Gastrocnemius medialis (tissue), 4 donors: Measurements from ENCODE around the gene SHISAL1. TPM values are rescaled to one million over a fixed set of nuclear protein-coding genes. Genes with fewer than 3 reads are reported as not detected.

Source experiments
- ATAC-seq, 2 donors: fragments of 150-250 bp; one replicate each; pipeline ENCODE4 v1.9.1; 2016
- DNase-seq, 2 donors: peaks; one replicate each; pipeline ENCODE4 v3.0.0-alpha.2; 2019
- H3K27ac ChIP-seq, 4 donors: fragments of 200-600 bp; sonication (generic); 1 replicate in 1 of 4; 2 replicates in 3 of 4; pipeline ENCODE4 v1.5.1; 2016 to 2018; ENCODE audit warnings: mild to moderate bottlenecking in 2 of 4, moderate library complexity in 1 of 4
- H3K27me3 ChIP-seq, 3 donors: fragments of 200-600 bp; sonication (generic) in 2 of 3; 1 replicate in 1 of 3; 2 replicates in 2 of 3; pipeline versions ENCODE4 v1.5.1 to v1.6.0; 2016 to 2019; ENCODE audit warnings: mild to moderate bottlenecking in 1 of 3, moderate library complexity in 1 of 3
- H3K36me3 ChIP-seq, 2 donors: fragments of 200-600 bp; sonication (generic) in 1 of 2; one replicate each; pipeline ENCODE4 v1.5.1; 2017 to 2018
- H3K4me1 ChIP-seq, 2 donors: fragments of 200-600 bp; sonication (generic) in 1 of 2; one replicate each; pipeline ENCODE4 v1.5.1; 2016 to 2017; ENCODE audit warnings: mild to moderate bottlenecking in 2 of 2
- H3K4me3 ChIP-seq, 4 donors: fragments of 200-600 bp; sonication (generic) in 3 of 4; 1 replicate in 1 of 4; 2 replicates in 3 of 4; pipeline ENCODE4 v1.5.1; 2016 to 2019; ENCODE audit warnings: mild to moderate bottlenecking in 2 of 4
- H3K9me3 ChIP-seq, 3 donors: fragments of 200-600 bp; sonication (generic) in 2 of 3; 1 replicate in 1 of 3; 2 replicates in 2 of 3; pipeline ENCODE4 v1.5.1; 2016 to 2019
- CTCF ChIP-seq, 5 experiments: fragments of 450-650 bp in 3 of 5; fragments of 200-600 bp in 2 of 5; sonication (generic) in 2 of 5; IDR thresholded peaks in 4 of 5; conservative IDR thresholded peaks in 1 of 5; 1 replicate in 4 of 5; 2 replicates in 1 of 5; pipeline ENCODE4 v1.5.1; 2016 to 2019; ENCODE audit warnings: antibody characterized with exemption in 5 of 5, mild to moderate bottlenecking in 3 of 5, moderate library complexity in 3 of 5
- POLR2A ChIP-seq, 2 donors: fragments of 450-650 bp; IDR thresholded peaks; one replicate each; pipeline ENCODE4 v1.6.1; 2017; ENCODE audit warnings: antibody characterized with exemption in 2 of 2, mild to moderate bottlenecking in 2 of 2, moderate library complexity in 2 of 2
- in situ Hi-C, 4 donors: fragments of 200-750 bp; cut with MboI; loops; one replicate each; pipeline versions ENCODE4 v1.15.0 to v1.8.0; 2017; ENCODE audit warnings: low sequenced_read_pairs in 4 of 4
- intact Hi-C: fragments of 100-400 bp; cut with DNase I; formaldehyde crosslinking; loops from one replicate; pipeline ENCODE4 v1.15.1; 2023; ENCODE audit warnings: low total_unique reads
- total RNA-seq, 4 donors: library from RNA; depleted of rRNA; stranded (reverse); fragments of >200 nt; gene quantifications; one replicate each; pipeline versions ENCODE4 v1.1.0 to v1.2.3, GENCODE V29; 2016

The SHISAL1 gene
- total RNA-seq, 4 donors from 2014 or later = 0.03 to 0.10 TPM; not detected in 2

GRCh38 chr22:44261861-44262595 is 50.7 kb downstream of the SHISAL1 start:
- no peak for DNase-seq
- intact Hi-C loops (no loop called here), in situ Hi-C loops (no loop called here)
- ATAC-seq = no peak
- Histone ChIP-seq H3K27me3 (peaks cover 0 to 4% (median 0%) of the 10 kb centered on the region in 3 donors), H3K4me1 (no peaks in the 10 kb centered on the region), H3K27ac (no peak overlapping the region), H3K9me3 (no peaks in the 10 kb centered on the region), H3K4me3 (no peak overlapping the region), H3K36me3 (no peaks in the 10 kb centered on the region)
- TF ChIP-seq CTCF (IDR thresholded peaks at IDR 0.05 in 4 of 5, conservative IDR thresholded peaks at IDR 0.05 in 1 of 5) (no peak), POLR2A (IDR thresholded peaks at IDR 0.05) (no peak)

DNA sequence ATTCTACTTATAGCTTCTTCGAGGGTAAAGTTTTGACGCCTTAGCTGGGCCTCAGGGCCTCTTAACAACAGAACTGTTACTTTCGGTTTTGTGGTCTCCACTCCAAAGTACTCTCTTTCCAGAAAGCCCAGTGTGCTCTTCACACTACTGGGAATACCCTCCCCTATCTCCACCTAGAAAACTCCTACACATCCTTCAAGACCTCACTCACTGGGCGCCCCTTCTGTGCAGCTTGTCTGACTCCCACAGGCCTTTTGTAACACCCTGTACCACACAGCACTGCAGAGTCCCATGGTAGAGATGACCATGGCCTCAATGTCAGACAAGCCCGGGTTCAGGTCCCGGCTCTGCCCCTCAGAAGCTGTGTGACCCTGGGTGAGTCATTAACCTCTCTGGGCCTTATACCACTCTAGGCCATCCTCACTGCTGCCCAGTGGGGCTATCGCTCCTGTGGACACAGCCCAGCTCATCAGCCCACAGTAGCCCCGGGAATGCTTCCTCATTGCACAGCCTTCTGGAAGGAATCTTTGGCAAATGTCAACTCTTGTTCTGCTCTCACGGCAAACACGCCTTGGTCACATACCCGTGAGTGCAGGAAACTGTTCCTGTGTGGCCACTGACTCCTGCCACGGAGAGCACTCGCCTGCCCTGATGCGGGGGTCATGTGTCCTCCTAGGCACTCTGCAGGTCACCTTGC is 51.4 kb downstream of the SHISAL1 start:
- Histone ChIP-seq H3K9me3 (no peaks in the 10 kb centered on the region), H3K27ac (no peak overlapping the region), H3K27me3 (peaks cover 0 to 4% (median 0%) of the 10 kb centered on the region in 3 donors), H3K36me3 (no peaks in the 10 kb centered on the region), H3K4me1 (no peaks in the 10 kb centered on the region), H3K4me3 (no peak overlapping the region)
- intact Hi-C loops (no loop called here), in situ Hi-C loops (no loop called here)
- TF ChIP-seq CTCF (IDR thresholded peaks at IDR 0.05 in 4 of 5, conservative IDR thresholded peaks at IDR 0.05 in 1 of 5) (no peak), POLR2A (IDR thresholded peaks at IDR 0.05) (no peak)
- ATAC-seq = no peak
- DNase-seq = no peak

DNA sequence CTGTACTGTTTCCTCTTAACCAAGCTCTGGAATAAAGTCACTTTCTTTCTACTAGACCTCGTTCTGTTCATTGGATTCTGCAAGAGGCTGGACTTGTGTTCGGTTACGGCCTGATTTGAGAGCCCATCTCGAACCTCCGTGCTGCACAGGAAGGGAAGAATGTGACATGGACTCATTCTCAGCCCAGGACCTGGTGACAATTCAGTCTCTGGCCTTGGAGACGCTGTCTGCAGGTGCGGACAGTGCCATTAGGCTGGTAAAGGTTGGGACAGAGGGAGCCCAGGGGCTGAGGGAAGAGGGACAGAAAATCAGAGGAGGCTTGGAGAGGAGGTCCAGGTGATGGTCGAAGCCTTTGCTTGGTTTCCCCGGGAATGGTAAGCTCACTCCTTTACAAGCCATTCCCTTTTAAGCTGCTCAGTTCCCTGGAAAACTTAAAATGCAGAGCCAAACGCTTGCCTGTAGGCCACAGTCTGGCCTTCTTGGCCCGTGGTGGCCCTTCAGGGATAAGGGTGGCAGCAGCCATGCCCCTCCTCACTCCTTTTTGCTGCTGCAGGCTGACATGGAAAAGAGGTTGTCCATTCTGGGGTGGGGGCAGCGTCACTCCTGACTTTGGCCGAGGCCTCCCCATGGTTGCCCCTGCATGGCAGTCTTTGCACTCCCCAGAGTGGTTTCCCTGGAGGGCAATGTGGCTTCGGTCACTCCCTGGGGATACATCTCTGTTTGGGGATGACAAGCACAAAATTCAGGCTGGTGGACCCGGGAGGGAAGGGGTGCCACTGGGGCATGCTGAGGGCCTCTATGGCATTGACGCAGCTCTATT is 52.3 kb downstream of the SHISAL1 start:
- Histone ChIP-seq H3K27me3 (peaks cover 0 to 4% (median 4%) of the 10 kb centered on the region in 3 donors), H3K9me3 (no peaks in the 10 kb centered on the region), H3K27ac (no peak overlapping the region), H3K36me3 (no peaks in the 10 kb centered on the region), H3K4me3 (no peak overlapping the region), H3K4me1 (no peaks in the 10 kb centered on the region)
- in situ Hi-C loops (no loop called here), intact Hi-C loops (no loop called here)
- no peak for ATAC-seq
- no peak for TF ChIP-seq POLR2A (IDR thresholded peaks at IDR 0.05)
- no peak for TF ChIP-seq CTCF (IDR thresholded peaks at IDR 0.05 in 4 of 5, conservative IDR thresholded peaks at IDR 0.05 in 1 of 5)
- no peak for DNase-seq

GRCh38 chr22:44259366-44260215 is 53.2 kb downstream of the SHISAL1 start:
- Histone ChIP-seq H3K9me3 (no peaks in the 10 kb centered on the region), H3K27ac (no peak overlapping the region), H3K27me3 (peaks cover 0 to 4% (median 4%) of the 10 kb centered on the region in 3 donors), H3K36me3 (no peaks in the 10 kb centered on the region), H3K4me3 (no peak overlapping the region), H3K4me1 (no peaks in the 10 kb centered on the region)
- no peak for DNase-seq
- ATAC-seq = no peak
- no peak for TF ChIP-seq CTCF (IDR thresholded peaks at IDR 0.05 in 4 of 5, conservative IDR thresholded peaks at IDR 0.05 in 1 of 5)
- no peak for TF ChIP-seq POLR2A (IDR thresholded peaks at IDR 0.05)
- in situ Hi-C loops = no loop called here
- intact Hi-C loops = no loop called here
